ENCODE data around the gene LINC00237. TPM values are rescaled to one million over a fixed set of nuclear protein-coding genes. Genes with fewer than 3 reads are reported as not detected.

Gene LINC00237
- total and polyA plus RNA-seq, 4 experiments from 2014 or later = not detected

GRCh38 chr20:21099751-21100577, 6.2 kb downstream of the LINC00237 start:
- Histone ChIP-seq H3K36me3 (ENCODE audit: insufficient read depth, low read length) (no peaks in the 10 kb centered on the region), H3K9me3 (ENCODE audit: control insufficient read depth in 1 of 2, low read length in 2 of 2) (no peaks in the 10 kb centered on the region), H3K4me1 (ENCODE audit: insufficient read depth, low read length) (peaks cover 44% of the 10 kb centered on the region), H3K27ac (ENCODE audit: low read depth, low read length) (no peak overlapping the region), H3K4me3 (ENCODE audit: low read length in 2 of 2) (peak overlapping the region; percentile 54 to 62), H3K27me3 (ENCODE audit: insufficient read depth, low read length) (peaks cover 65% of the 10 kb centered on the region)
- peak in 4 of 5 donors; percentile 44 to 62 (median 48) for DNase-seq
- POLR2A ChIA-PET (ENCODE audit: partially characterized antibody) = interaction anchor here (3.9 kb wide), 1 partner anchor 26 kb away, joined by 29 read pairs; the partner anchor contains the start of gene KIZ
- Mint-ChIP-seq H3K9me3 (peaks cover 0 to 10% (median 0%) of the 10 kb centered on the region in 8 donors), H3K27ac (peak overlapping the region; percentile 42 to 93 (median 74)), H3K4me1 (peaks cover 16 to 59% (median 42%) of the 10 kb centered on the region in 4 donors), H3K4me3 (peak overlapping the region; percentile 80 to 98 (median 88)), H3K27me3 (peaks cover 61% of the 10 kb centered on the region in 2 donors), H3K36me3 (peaks cover 0 to 11% of the 10 kb centered on the region in 2 donors)
- intact Hi-C loops (cut with micrococcal nuclease) = loop anchor here (1.0 to 10.0 kb wide), 3 partner anchors 295 to 412 kb away; partner anchors contain the start of genes NKX2-2, NKX2-4 and RALGAPA2
- CTCF ChIA-PET (ENCODE audit: partially characterized antibody) = interaction anchor here (1.7 kb wide), 1 partner anchor 26 kb away, joined by 6 read pairs; the partner anchor contains the start of gene KIZ

- H3K27ac Mint-ChIP-seq = no peak overlapping the region
- ChIA-PET CTCF (ENCODE audit: partially characterized antibody) (interaction anchor here (0.7 kb wide), 1 partner anchor 48 kb away, joined by 3 read pairs; no protein-coding TSS in a partner anchor), POLR2A (ENCODE audit: partially characterized antibody) (no interaction called here)
- H3K4me3 ChIP-seq (ENCODE audit: low read length in 2 of 2) = no peak overlapping the region
- peaks cover 19% of the 10 kb centered on the region for H3K4me1 ChIP-seq (ENCODE audit: insufficient read depth, low read length)
- H3K9me3 Mint-ChIP-seq = peaks cover 0 to 8% (median 0%) of the 10 kb centered on the region in 8 donors
- H3K27me3 ChIP-seq (ENCODE audit: insufficient read depth, low read length) = peaks cover 53% of the 10 kb centered on the region
- DNase-seq = no peak
- intact Hi-C loops (cut with micrococcal nuclease) = no loop called here
- H3K27me3 Mint-ChIP-seq = peaks cover 57 to 65% of the 10 kb centered on the region in 2 donors
- H3K4me3 Mint-ChIP-seq = no peak overlapping the region
- H3K36me3 ChIP-seq (ENCODE audit: insufficient read depth, low read length) = no peaks in the 10 kb centered on the region
- H3K9me3 ChIP-seq (ENCODE audit: control insufficient read depth in 1 of 2, low read length in 2 of 2) = no peaks in the 10 kb centered on the region
- no peak overlapping the region for H3K27ac ChIP-seq (ENCODE audit: low read depth, low read length)
- H3K36me3 Mint-ChIP-seq = peaks cover 0 to 11% of the 10 kb centered on the region in 2 donors
- H3K4me1 Mint-ChIP-seq = peaks cover 4 to 27% (median 21%) of the 10 kb centered on the region in 4 donors
Measured at GRCh38 chr20:21096321-21097043, 9.7 kb downstream of the LINC00237 start.

GRCh38 chr20:21092806-21093205, 13.4 kb downstream of the LINC00237 start:
- Mint-ChIP-seq H3K4me3 (no peak overlapping the region), H3K27ac (no peak overlapping the region), H3K27me3 (peaks cover 60 to 68% of the 10 kb centered on the region in 2 donors), H3K9me3 (no peaks in the 10 kb centered on the region), H3K4me1 (no peaks in the 10 kb centered on the region), H3K36me3 (no peaks in the 10 kb centered on the region)
- DNase-seq = no peak
- Histone ChIP-seq H3K27me3 (ENCODE audit: insufficient read depth, low read length) (peaks cover 25% of the 10 kb centered on the region), H3K36me3 (ENCODE audit: insufficient read depth, low read length) (no peaks in the 10 kb centered on the region), H3K4me3 (ENCODE audit: low read length in 2 of 2) (no peak overlapping the region), H3K27ac (ENCODE audit: low read depth, low read length) (no peak overlapping the region), H3K9me3 (ENCODE audit: control insufficient read depth in 1 of 2, low read length in 2 of 2) (no peaks in the 10 kb centered on the region), H3K4me1 (ENCODE audit: insufficient read depth, low read length) (no peaks in the 10 kb centered on the region)
- ChIA-PET CTCF (ENCODE audit: partially characterized antibody) (no interaction called here), POLR2A (ENCODE audit: partially characterized antibody) (no interaction called here)
- intact Hi-C loops (cut with micrococcal nuclease) = no loop called here

GRCh38 chr20:21090721-21091120, 15.4 kb downstream of the LINC00237 start:
- peaks cover 12% of the 10 kb centered on the region for H3K27me3 ChIP-seq (ENCODE audit: insufficient read depth, low read length)
- H3K9me3 ChIP-seq (ENCODE audit: control insufficient read depth in 1 of 2, low read length in 2 of 2) = no peaks in the 10 kb centered on the region
- H3K27ac ChIP-seq (ENCODE audit: low read depth, low read length) = no peak overlapping the region
- H3K4me3 ChIP-seq (ENCODE audit: low read length in 2 of 2) = no peak overlapping the region
- intact Hi-C loops (cut with micrococcal nuclease) = no loop called here
- H3K4me3 Mint-ChIP-seq = no peak overlapping the region
- no peak overlapping the region for H3K27ac Mint-ChIP-seq
- no peaks in the 10 kb centered on the region for H3K4me1 ChIP-seq (ENCODE audit: insufficient read depth, low read length)
- H3K36me3 ChIP-seq (ENCODE audit: insufficient read depth, low read length) = no peaks in the 10 kb centered on the region
- POLR2A ChIA-PET (ENCODE audit: partially characterized antibody) = interaction anchor here (1.5 kb wide), 1 partner anchor 12 kb away, joined by 5 read pairs; no protein-coding TSS in a partner anchor
- no peaks in the 10 kb centered on the region for H3K36me3 Mint-ChIP-seq
- peaks cover 52 to 63% of the 10 kb centered on the region in 2 donors for H3K27me3 Mint-ChIP-seq
- H3K4me1 Mint-ChIP-seq = no peaks in the 10 kb centered on the region
- H3K9me3 Mint-ChIP-seq = no peaks in the 10 kb centered on the region
- no peak for DNase-seq
- CTCF ChIA-PET (ENCODE audit: partially characterized antibody) = interaction anchor here (1.3 to 1.6 kb wide), 2 partner anchors 35 to 42 kb away, joined by 3 read pairs; partner anchors contain the start of gene KIZ

- no peaks in the 10 kb centered on the region for H3K9me3 Mint-ChIP-seq
- no peak overlapping the region for H3K27ac Mint-ChIP-seq
- Histone ChIP-seq H3K27ac (ENCODE audit: low read depth, low read length) (no peak overlapping the region), H3K4me3 (ENCODE audit: low read length in 2 of 2) (no peak overlapping the region), H3K36me3 (ENCODE audit: insufficient read depth, low read length) (no peaks in the 10 kb centered on the region), H3K27me3 (ENCODE audit: insufficient read depth, low read length) (peaks cover 12% of the 10 kb centered on the region), H3K9me3 (ENCODE audit: control insufficient read depth in 1 of 2, low read length in 2 of 2) (no peaks in the 10 kb centered on the region), H3K4me1 (ENCODE audit: insufficient read depth, low read length) (no peaks in the 10 kb centered on the region)
- H3K27me3 Mint-ChIP-seq = peaks cover 52 to 58% of the 10 kb centered on the region in 2 donors
- ChIA-PET POLR2A (ENCODE audit: partially characterized antibody) (interaction anchor here (1.5 kb wide), 1 partner anchor 12 kb away, joined by 5 read pairs; no protein-coding TSS in a partner anchor), CTCF (ENCODE audit: partially characterized antibody) (interaction anchor here (1.3 to 1.6 kb wide), 2 partner anchors 36 to 42 kb away, joined by 3 read pairs; partner anchors contain the start of gene KIZ)
- no peak overlapping the region for H3K4me3 Mint-ChIP-seq
- H3K4me1 Mint-ChIP-seq = no peaks in the 10 kb centered on the region
- no peaks in the 10 kb centered on the region for H3K36me3 Mint-ChIP-seq
- DNase-seq = no peak
- intact Hi-C loops (cut with micrococcal nuclease) = no loop called here
Measured at GRCh38 chr20:21090111-21090618, 16.0 kb downstream of the LINC00237 start.

GRCh38 chr20:21089391-21089790, 16.8 kb downstream of the LINC00237 start:
- H3K36me3 ChIP-seq (ENCODE audit: insufficient read depth, low read length) = no peaks in the 10 kb centered on the region
- H3K27me3 ChIP-seq (ENCODE audit: insufficient read depth, low read length) = peaks cover 12% of the 10 kb centered on the region
- no peak for DNase-seq
- Mint-ChIP-seq H3K4me1 (no peaks in the 10 kb centered on the region), H3K4me3 (no peak overlapping the region), H3K36me3 (no peaks in the 10 kb centered on the region), H3K27me3 (peaks cover 55 to 57% of the 10 kb centered on the region in 2 donors), H3K9me3 (no peaks in the 10 kb centered on the region), H3K27ac (no peak overlapping the region)
- H3K27ac ChIP-seq (ENCODE audit: low read depth, low read length) = no peak overlapping the region
- intact Hi-C loops (cut with micrococcal nuclease) = no loop called here
- CTCF ChIA-PET (ENCODE audit: partially characterized antibody) = interaction anchor here (1.6 kb wide), 1 partner anchor 36 kb away, joined by 3 read pairs; the partner anchor contains the start of gene KIZ
- H3K4me3 ChIP-seq (ENCODE audit: low read length in 2 of 2) = no peak overlapping the region
- no peaks in the 10 kb centered on the region for H3K9me3 ChIP-seq (ENCODE audit: control insufficient read depth in 1 of 2, low read length in 2 of 2)
- POLR2A ChIA-PET (ENCODE audit: partially characterized antibody) = interaction anchor here (1.5 kb wide), 1 partner anchor 13 kb away, joined by 5 read pairs; no protein-coding TSS in a partner anchor
- H3K4me1 ChIP-seq (ENCODE audit: insufficient read depth, low read length) = no peaks in the 10 kb centered on the region
